ENCODE data around the gene FGF18.
"Not testable (repeated sequence)": the region's sequence is repeated elsewhere in the genome, so short reads cannot be mapped to it uniquely, and the experiment has no call there.

FGF18 gene

DNA sequence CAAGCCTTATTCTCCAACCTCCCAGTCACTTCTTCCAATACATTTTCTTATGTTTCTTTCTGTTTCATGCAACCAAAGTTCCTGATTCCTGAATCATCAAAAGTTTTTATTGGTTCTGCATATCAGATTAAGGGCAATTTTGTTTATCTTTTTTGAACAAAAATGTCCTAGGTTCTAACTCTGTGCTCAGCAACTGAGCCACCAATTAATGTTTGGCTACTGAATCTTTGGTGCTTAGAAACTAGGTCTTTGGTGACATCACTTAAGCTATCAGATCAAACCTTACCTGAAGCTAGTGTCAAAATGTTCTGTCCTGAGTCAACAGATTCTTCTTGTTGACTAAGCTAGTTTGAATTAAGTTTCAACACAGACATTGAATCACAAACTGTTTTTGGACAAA lies 56.1 kb downstream of the FGF18 start:
- no peak for ATAC-seq

DNA sequence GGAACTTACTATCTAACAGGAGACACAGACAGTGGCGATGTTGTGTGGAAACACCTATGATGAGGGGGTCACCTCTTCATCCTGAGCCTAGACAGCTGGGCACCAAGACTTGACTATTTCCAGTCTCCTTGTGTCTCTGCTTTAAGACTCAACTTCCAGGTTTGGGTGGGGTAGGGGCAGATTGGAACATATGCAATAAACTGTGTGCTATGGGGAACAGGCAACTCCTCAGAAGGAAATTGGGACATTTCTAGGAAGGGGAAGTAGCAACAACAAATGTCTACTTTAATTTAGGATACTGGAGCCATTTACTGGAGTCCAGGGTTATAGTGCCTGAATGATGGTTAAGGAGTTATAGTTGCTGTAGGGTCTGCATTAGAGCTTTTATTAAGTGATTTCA lies 57.3 kb downstream of the FGF18 start:
- no peak for ATAC-seq

DNA sequence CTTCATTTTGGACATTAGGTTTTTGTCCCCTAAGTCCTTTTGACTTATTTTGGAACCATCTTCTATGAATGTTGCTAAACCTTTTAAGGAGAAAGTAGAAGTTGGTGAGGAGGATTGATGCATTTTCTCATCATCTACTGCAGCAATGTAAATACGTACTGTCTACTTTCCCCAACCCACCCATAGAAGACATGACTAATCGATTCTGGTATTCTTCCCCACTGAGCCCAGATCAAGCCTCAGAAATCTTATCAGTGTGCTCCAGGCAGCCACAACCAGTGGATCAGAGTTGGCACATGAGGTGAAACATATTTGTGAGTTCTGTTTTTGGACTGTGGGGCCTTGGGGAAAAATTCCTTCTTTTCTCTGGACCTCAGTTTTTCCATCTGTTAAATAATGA lies 57.7 kb downstream of the FGF18 start:
- no peak for ATAC-seq

DNA sequence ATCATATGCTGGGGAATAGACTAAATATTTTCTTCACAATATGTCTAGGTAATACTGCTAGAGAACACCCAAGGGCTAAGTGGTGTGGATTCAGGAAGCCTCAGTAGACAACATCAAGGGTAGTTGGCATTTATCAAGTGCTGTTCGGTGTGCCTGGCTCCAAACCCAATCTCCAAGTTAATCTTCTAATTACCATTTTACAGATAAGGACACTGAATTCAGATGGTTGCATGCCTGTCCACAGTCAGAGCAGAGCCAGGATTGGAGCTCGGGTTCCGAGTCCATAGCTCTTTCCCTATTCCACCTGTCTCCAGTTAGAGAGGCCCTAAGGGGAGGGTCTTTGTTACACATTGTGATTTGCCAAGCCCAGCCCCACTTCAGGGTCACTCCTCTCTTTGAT lies 58.2 kb downstream of the FGF18 start:
- ATAC-seq, result no peak

DNA sequence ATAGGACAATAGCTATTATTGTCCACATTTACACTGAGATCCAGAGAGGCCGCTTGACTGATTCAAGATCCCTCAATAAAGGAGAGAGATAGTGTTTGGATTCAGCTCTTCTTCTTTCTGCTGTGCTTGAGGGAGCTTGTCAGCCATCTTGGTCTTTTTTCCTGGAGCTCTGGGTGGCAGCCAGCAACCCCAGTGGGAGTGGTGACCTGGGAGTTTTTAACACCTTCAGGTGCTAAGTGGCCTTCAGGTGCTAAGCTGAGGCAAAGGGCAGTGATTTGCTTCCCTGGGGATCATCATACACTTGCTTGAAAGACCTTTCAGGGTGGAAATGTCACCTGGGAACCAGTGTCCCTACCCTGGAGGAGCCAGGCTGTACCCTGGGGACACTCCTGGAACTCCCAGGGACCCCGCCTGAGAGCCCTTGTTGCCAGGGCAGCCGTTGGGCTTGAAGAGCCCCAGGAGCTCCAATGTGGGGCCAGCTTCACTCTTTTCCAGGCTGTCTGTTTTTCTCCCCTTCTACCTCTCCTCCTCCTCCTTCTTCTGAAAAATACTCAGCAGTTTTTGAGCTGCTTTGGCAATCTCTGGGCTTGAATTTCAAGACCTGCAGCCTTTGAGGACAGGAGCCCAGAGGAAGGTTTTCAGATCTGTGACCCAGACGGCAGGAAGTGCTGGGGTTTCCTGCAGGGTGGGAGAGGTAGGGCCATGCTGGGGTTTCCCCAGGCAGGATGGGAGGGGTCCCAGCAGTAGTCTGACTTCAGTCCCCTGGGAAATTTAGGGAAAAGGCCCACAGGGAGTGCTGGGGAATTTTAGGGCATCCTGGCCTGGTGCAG lies 59.7 kb downstream of the FGF18 start:
- ATAC-seq, result no peak

DNA sequence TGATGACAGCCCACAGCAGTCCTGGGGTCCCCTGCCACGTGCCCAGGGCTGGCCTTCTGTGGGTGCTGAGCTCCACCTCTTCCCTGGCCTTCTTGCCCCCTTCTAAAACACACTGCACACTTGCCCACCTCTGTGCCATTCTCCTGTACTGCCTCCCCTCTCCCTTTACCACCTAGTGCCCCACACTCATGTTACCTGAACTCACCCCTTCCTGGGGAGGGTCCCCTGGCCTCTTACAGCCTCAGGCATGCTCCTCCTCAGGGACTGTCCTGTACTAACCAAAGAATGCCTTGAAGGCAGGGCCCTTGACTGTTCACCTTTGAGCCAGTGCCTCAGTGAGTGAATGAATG lies 60.3 kb downstream of the FGF18 start:
- no peak for ATAC-seq

DNA sequence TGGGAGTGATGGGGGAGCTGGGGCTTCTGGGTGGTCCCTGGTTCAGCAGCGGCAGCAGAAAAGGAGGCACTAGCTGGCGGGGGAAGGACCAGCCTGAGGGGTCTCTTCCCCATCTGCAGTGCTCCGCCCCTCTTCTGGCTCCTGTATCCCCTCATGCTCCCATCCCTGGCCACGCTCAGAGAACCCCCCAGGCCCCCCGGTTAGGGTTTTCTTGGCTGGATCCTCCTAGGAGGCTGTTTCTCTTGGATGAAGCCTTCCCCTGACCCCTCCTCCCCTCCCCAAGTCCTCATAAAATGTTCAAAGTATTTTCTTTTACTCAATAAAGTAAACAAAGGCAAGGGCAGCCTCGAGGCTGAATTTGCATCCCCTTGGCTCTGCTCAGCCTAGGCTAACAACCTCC lies 60.8 kb downstream of the FGF18 start:
- no peak for ATAC-seq

DNA sequence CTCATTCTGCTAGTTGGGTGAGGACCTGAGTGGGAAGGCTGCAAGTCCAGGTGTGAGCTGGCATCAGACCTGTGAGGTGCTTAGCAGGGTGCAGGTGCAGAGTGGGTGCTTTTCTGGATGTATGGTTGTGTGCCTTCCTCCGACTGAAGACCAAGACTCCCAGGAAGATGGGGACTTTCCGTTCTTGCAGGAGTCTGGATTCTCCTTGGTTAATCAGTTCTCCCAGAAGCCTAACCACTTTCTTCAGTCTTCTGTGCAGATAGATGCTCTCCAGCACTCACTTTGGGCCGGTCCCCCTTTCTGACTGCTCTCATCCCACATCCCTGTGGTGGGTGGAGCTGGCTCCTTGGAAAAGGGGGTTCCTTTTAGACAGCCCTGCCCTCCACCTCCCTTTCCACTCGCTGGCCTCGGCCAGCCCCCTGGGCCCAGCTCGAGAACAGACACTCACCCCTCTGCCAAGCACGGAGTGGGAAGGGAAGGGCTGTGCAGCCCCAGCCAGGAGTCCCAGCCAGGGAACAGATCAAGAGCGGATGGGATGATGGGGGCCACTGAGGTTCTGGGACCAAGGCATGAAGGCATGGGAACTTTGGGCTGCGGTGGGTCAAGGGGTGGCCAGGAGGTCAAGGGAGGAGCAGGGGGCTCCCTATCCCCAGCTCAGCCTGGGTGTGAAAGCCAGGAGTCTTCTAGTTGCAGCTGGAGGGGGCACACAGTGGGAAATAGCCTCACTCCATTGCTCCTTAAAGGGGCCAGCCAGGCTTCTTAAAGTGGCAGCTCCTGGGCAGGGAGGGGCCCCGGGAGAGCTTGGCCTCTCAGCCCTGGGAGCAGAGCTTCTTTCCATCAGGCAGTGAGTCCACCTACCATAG lies 62.4 kb downstream of the FGF18 start:
- no peak for ATAC-seq

DNA sequence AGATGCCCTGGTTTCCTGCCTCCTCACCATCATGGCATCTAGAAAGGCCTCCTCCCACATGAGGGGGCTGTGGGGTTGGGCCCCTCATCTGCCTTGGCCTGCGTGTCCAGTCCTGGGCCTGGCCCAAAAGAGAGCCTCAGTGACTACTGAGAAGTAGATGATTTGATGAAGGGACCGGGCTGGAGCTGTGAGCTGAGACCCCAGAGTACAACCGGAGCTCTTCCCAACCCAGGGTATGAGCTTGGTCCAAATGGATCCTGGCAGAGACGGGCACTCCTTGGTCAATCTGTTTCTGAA lies 62.9 kb downstream of the FGF18 start:
- ATAC-seq, result no peak

DNA sequence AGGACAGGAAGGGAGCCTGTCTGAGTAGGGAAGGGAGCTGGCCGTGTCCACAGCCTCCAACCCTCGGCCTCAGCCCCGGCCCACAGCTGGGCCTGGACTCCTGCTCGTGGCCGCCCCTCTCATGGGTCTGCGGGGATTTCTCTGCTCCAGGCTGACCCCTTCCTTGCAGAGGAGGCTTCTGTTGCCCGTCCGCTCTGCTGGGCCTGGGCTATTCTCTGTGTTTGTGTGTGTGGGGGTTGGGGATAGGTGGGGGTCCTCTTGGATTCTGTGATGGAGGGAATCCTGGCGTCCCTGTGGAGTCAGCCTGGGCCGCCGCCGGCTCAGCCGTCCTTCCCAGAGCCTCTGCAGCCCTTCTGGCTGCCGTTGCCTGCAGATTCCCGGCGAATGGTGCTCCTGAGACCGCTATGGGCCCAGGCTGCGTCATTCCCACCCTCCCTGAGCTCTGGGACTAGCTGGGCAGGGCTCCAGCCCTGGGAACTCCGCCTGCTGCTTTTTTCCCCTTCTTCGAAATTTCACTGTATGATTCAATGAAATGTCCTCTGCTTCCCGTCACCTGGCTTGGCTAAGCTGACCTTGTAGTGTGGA lies 64.2 kb downstream of the FGF18 start:
- no peak for ATAC-seq

DNA sequence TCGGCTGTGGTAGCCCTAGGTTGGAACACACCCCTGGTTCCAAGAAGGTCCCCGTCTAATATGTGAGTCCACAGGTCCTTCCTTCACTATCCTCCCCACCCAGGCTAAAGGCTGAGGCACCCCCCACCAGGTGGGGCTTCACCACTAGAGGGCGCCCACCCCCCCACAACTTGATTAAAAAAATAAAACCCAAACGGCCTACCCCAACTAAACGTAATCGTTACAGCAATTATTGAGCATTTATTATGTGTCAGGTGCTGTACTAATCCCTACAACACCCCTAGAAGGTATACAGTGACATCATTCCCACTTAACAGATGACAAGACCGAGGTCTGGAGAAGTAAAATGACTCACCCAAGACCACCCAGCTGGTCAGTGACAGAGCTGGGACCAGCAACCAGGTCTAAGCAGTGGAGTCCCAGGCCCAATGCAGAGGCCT lies 65.0 kb downstream of the FGF18 start:
- ATAC-seq, result peak; percentile 34 to 46

DNA sequence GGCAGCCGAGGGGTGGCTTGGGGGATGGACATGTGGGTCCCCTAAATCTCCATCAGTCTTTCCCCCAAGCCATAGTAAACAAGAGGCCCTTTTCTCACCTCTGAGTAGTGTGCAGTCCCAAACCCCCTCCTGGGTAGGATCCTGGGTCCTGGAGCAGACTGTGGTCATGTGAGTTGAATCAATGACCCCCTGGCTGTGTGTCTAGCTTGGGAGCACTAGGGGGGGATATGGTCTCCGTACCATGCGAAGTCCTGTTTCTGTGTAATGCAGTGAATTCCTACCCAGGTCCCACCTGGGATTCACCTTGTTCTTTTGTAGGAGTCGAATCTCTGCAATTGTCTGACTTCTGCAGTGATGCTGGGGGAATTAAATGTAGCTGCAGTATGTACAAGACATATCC lies 66.2 kb downstream of the FGF18 start:
- ATAC-seq, result no peak

DNA sequence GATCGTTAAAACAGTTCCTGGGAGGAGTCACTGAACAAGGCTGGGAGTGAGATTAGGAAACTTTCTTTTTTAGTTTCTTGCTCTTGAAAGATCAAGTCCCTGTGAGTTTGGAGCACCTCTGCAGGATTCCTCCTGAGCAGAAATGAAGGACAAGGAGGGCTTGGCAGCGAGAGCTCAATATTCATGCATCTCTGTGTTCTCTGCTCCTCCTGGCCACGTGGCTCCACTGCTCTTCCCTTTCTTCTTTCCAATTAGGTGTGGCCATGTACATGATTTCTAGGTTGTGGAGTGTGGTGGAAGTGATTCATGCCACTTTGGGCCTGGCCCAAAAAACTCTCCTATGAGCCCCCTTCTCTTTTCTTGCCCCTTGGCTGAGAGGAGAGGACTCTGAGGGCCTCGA lies 67.2 kb downstream of the FGF18 start:
- ATAC-seq, result no peak

DNA sequence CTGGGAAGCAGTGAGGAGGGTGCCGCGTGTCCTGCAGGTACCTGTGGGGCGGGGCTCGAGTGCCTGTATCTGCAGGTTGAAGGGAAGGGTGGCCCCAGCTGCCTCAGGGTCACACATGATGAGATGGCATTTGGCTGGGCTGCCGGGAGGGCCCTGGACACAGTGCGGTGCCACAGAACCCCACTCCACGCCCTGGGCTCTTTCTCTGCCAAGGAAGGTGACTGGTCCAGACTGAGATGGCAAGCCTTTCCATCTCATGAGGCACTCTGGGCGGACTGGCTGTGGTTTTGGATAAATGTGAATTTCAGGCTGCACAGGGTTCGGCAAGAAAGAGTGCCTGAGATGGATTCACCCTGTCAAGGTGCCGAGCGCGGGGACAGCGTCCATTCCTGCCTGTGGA lies 69.4 kb downstream of the FGF18 start:
- no peak for ATAC-seq

DNA sequence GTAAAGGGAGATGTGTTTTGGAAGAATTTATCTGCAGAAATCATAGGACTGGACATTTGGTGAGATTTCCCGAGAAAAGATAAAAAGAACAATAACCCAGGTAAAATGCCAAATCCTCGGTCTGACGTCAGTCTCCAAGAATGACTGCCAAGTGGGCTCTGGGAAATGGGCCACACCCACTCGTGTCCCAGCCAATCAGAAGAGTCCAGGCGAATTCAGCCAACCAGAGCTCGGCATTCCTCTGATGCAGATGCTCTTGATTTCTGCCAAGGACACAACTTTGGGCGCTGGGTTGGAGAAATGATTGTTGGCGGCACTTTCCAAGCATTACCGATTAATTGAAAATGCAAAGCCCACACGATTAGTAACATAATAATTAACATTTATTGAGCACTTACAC lies 73.3 kb downstream of the FGF18 start:
- no peak for ATAC-seq

DNA sequence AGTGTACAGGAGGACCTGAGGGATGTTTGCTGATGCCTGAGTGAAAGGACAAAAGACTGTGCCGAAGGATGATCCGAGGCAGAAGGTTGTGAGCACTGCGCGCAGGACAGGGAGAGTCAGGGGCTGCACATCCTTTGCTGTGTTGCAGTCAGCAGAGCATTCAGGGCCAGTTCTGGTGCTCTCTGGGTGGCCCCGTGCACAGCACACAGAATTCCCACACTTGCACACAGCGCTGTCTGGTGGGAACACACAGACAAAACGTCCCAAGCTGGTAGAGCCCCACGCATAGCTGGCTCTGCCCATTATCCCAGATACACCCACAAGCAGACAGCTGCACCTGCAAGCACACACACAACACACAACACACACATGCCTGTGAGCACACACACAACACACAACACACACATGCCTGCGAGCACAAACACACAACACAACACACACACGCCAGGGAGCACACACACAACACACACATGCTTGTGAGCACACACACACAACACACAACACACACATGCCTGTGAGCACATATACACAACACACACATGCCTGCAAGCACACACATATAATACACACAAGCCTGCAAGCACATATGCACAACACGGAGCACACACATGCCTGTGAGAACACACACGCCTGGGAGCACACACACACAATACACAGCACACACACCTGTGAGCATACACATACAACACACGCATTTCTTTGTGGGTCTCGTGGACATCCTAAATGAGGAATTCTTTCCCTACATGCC lies 74.4 kb downstream of the FGF18 start:
- ATAC-seq, result no peak

DNA sequence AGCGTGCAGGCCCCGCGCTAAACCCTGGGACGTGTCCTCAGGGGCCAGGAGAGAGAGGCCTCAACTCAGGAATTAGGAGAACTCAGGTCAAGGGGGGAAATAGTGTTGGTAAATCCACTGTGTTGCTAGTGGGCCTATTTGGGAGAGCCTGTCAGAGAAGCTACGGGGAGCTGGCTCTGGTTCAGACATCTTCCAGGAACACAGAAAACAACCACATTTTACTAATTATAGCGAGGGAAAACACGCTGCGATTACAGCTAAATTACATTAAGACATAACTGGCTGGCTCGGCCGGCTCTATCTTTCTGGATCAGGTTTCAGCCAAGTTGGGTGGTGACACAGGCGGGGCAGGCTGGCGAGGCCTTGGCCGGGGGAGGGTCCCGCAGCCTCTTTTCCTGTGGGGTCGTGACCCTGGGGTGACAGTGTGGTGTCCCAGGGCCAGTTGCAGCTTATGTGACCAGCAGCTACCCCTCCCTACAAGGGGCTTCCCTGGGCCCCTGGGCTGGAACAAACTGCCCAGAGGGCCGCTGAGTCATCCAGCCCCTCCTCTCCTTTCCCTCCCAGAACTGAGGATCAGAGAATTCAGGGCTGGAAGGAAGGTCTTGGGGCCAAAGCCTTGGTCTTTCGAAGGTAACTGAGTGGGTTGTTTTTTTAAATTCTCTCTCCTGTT lies 75.1 kb downstream of the FGF18 start:
- no peak for ATAC-seq

DNA sequence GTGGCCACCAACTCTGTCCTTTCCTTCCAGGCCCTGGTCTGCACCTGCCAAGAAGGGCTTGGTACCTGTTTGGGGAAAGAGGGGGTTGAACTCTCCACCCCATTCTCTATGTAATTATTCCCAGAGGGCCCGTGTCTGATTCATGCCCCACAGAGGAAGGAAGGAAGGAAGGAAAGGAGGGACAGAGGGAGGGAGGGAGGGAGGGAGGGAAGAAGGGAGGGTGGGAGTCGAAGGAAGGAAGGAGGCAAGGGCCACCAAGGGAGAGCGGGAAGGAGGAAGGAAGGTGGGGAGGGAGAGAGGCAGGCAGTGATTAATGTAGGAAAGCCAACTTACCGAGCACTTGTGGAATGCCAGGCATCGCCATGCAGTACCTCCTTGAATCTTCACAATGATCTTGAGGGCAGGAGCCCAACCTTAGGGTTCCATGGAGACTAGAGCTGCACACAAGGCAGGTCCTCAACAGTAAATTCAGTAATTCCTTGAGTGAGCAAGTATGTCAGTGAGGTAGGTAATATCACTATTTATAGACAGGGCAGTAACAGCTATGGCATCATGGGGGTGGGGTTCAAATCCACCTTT lies 75.8 kb downstream of the FGF18 start:
- ATAC-seq, result no peak

DNA sequence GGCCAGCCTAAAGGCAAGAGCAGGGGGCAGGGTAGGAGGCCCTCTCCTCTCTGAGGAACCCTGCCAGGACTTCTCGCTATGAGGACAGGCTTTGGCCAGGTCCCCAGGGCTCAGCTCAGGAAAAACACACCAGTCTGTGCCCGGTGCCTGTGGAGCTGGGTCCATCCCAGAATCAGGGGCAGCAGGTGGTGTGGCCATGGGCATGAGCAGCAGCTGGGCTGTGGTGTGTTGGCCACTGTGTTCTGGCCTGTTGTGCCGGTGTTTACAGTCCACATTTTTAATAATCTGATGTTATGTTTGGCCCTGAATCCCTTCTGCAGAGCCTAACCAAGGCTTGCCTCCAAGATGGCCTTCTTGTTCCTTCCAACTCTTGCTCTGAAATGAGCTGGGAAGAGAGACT lies 77.0 kb downstream of the FGF18 start:
- no peak for ATAC-seq

DNA sequence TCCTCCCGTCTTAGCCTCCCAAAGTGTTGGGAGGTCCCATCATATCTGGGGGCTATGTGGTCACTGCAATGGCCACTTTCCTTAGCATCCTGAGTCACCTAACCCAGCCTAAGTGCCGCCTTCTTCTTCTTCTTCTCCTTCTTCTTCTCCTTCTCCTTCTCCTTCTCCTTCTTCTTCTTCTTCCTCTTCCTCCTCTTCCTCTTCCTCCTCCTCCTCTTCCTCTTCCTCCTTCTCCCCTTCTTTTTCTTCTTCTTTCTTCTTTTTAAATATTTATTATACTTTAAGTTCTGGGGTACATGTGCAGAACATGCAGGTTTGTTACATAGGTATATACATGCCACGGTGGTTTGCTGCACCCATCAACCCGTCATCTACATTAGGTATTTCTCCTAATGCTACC lies 78.0 kb downstream of the FGF18 start:
- ATAC-seq, result not testable (repeated sequence)

DNA sequence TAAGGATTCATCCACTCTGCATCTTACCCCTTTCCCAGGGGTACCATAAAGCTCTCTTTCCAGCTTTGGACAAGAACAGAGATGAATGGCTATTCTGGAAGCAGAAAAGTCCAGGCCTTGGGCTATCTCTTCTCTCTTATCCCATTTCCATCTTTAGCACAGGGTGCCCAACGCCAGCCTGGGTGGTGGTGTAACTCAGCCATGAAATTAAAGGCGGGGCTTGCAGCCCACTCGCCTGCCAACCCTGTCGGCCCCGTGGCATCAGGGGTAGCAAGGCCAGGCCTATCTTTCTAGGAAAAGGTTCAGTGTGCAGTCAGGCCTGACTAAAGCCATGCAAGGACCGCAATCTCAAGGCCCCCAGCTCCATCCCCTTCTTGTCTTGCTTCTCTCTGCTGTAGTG lies 78.7 kb downstream of the FGF18 start:
- no peak for ATAC-seq

DNA sequence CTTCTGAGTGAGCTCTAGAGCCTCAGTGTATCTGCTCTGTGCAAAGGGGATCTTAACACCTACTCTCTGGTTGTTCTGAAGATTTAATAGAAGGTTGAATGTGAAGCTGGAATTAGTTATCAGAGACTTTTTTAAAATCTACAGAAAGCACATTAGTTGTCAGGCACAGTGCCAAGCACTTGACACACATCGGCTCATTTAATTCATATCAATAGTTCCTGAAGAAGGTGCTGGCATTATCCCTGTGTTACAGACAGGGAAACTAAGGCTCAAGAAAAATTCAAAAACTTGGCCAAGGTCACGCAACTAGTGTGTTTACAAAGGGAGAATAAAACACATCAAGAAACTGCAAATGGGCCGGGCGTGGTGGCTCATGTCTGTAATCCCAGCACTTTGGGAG lies 80.2 kb downstream of the FGF18 start:
- ATAC-seq, result no peak
